K562 (cell line): ENCODE results near the gene RASGRP4. TPM values are rescaled to one million over a fixed set of nuclear protein-coding genes. Genes with fewer than 3 reads are reported as not detected.
A peak's percentile ranks its signal among the peaks of the same experiment; 100 is the strongest.

Experiments
- ARID1B ChIP-seq: fragments of 450-650 bp; IDR thresholded peaks from 2 replicates; pipeline ENCODE4 v1.6.1; 2016; ENCODE audit warnings: antibody characterized with exemption, mild to moderate bottlenecking, inconsistent platforms
- CBFA2T3 ChIP-seq: fragments of 450-650 bp; IDR thresholded peaks from 2 replicates; pipeline ENCODE4 v1.6.1; 2017
- CBX1 ChIP-seq: sonication (generic); IDR thresholded peaks from 2 replicates; pipeline ENCODE4 v1.6.1; 2016; ENCODE audit warnings: antibody characterized with exemption, low read depth, mild to moderate bottlenecking
- COPS2 ChIP-seq: fragments of 450-650 bp; conservative IDR thresholded peaks from 2 replicates; pipeline ENCODE4 v1.6.1; 2016; ENCODE audit warnings: mild to moderate bottlenecking, moderate library complexity
- FOXJ2 ChIP-seq: fragments of 200-800 bp; sonication (Bioruptor generic); IDR thresholded peaks from 2 replicates; pipeline ENCODE4 v1.6.1; 2016; ENCODE audit warnings: missing genetic modification characterization, missing compliant biosample characterization
- FOXK1 ChIP-seq: sonication (generic); formaldehyde crosslinking; IDR thresholded peaks from 2 replicates; pipeline ENCODE4 v1.8.0; 2022; ENCODE audit warnings: missing genetic modification reagents, mild to moderate bottlenecking, borderline replicate concordance
- FOXK2 ChIP-seq, 2 experiments: fragments of 450-650 bp; IDR thresholded peaks in 1 of 2; conservative IDR thresholded peaks in 1 of 2; 2 replicates each; pipeline ENCODE4 v1.6.1; 2016; ENCODE audit warnings: low read depth in 2 of 2, mild to moderate bottlenecking in 1 of 2
- GTF2A2 ChIP-seq: IDR thresholded peaks from 2 replicates; pipeline ENCODE4 v1.6.1; 2016; ENCODE audit warnings: mild to moderate bottlenecking, missing genetic modification characterization, missing compliant biosample characterization
- MTA3 ChIP-seq: fragments of 450-650 bp; formaldehyde crosslinking; IDR thresholded peaks from 2 replicates; pipeline ENCODE4 v1.6.1; 2017; ENCODE audit warnings: mild to moderate bottlenecking, borderline replicate concordance
- NFIC ChIP-seq: fragments of 450-650 bp; IDR thresholded peaks from 2 replicates; pipeline ENCODE4 v1.6.1; 2017; ENCODE audit warnings: mild to moderate bottlenecking, inconsistent platforms
- PHF20 ChIP-seq: fragments of 450-650 bp; IDR thresholded peaks from 2 replicates; pipeline ENCODE4 v1.6.1; 2018; ENCODE audit not compliant: partially characterized antibody
- POLR2B ChIP-seq: fragments of 450-650 bp; IDR thresholded peaks from 2 replicates; pipeline ENCODE4 v1.6.1; 2018; ENCODE audit warnings: low read depth; ENCODE audit not compliant: partially characterized antibody
- RAD51 ChIP-seq: fragments of 450-650 bp; IDR thresholded peaks from 2 replicates; pipeline ENCODE4 v1.7.1; 2016; ENCODE audit warnings: low read depth, mild to moderate bottlenecking, borderline replicate concordance
- RBFOX2 ChIP-seq: fragments of 200-400 bp; formaldehyde crosslinking; IDR thresholded peaks from 2 replicates; pipeline ENCODE4 v1.6.1; 2017; ENCODE audit warnings: low read depth, mild to moderate bottlenecking, low read length, moderate library complexity
- SMC3 ChIP-seq: conservative IDR thresholded peaks from 2 replicates; pipeline ENCODE4 v1.6.1; 2011; ENCODE audit warnings: low read depth, low read length, improper control_type of control experiment; ENCODE audit not compliant: insufficient read depth
- SREBF2 ChIP-seq: sonication (generic); formaldehyde crosslinking; IDR thresholded peaks from 2 replicates; pipeline ENCODE4 v1.4.0; 2020; ENCODE audit warnings: mild to moderate bottlenecking, missing genetic modification reagents
- SUPT5H ChIP-seq: fragments of 450-650 bp; IDR thresholded peaks from 2 replicates; pipeline ENCODE4 v1.6.1; 2016
- TAF1 ChIP-seq: IDR thresholded peaks from 2 replicates; pipeline ENCODE4 v1.6.1; 2011; ENCODE audit warnings: mild to moderate bottlenecking, low read length, moderate library complexity; ENCODE audit not compliant: insufficient read depth, control insufficient read depth, severe bottlenecking; ENCODE audit errors: extremely low read depth
- TBP ChIP-seq: optimal IDR thresholded peaks from 2 replicates; pipeline ENCODE3; 2011; ENCODE audit warnings: low read depth, low read length, improper control_type of control experiment
- TCF7L2 ChIP-seq: fragments of 150-350 bp; IDR thresholded peaks from 2 replicates; pipeline ENCODE4 v1.6.1; 2016; ENCODE audit warnings: low read depth, mild to moderate bottlenecking, low read length, moderate library complexity
- ZC3H11A ChIP-seq: IDR thresholded peaks from 2 replicates; pipeline ENCODE4 v1.6.1; 2012; ENCODE audit warnings: low read depth, low read length, improper control_type of control experiment
- ZNF124 ChIP-seq: sonication (generic); formaldehyde crosslinking; IDR thresholded peaks from 2 replicates; pipeline ENCODE4 v1.8.1; 2022; ENCODE audit warnings: missing genetic modification reagents
- ZNF316 ChIP-seq: fragments of 450-650 bp; IDR thresholded peaks from 2 replicates; pipeline ENCODE4 v1.6.1; 2016
- ZNF589 ChIP-seq: fragments of 200-800 bp; sonication (Bioruptor generic); IDR thresholded peaks from 2 replicates; pipeline ENCODE4 v1.6.1; 2016; ENCODE audit warnings: low read depth, missing genetic modification characterization, missing compliant biosample characterization
- polyA plus RNA-seq, 8 experiments: library from polyadenylated mRNA; depleted of rRNA in 4 of 8; stranded (reverse) in 5 of 8; unstranded in 3 of 8; fragments of >200 nt; fragmentation: Nextera tagmentation in 2 of 8; fragmentation: Illumina TruSeq in 1 of 8; extraction: Ambion mirVana in 2 of 8; extraction: Trizol in 1 of 8; gene quantifications; 2 replicates each; pipeline versions ENCODE4 v1.2.1 to v1.2.3, GENCODE V29; 2011 to 2014; ENCODE audit warnings: inconsistent platforms in 1 of 8, missing spikeins in 1 of 8
- total RNA-seq, 7 experiments: library from RNA; depleted of rRNA in 6 of 7; stranded (reverse); fragments of >200 nt in 6 of 7; fragmentation: Illumina TruSeq in 2 of 7; extraction: Trizol in 2 of 7; gene quantifications; 2 replicates each; pipeline versions ENCODE4 v1.2.1 to v1.2.3, GENCODE V29; 2011 to 2021; ENCODE audit warnings: low replicate concordance in 1 of 7
- TF ChIP-seq, protein P1 (sequence below), 2 experiments: fragments of 450-650 bp; IDR thresholded peaks; 2 replicates each; pipeline ENCODE4 v1.6.1; 2018; ENCODE audit warnings: mild to moderate bottlenecking in 2 of 2, low read depth in 1 of 2; ENCODE audit not compliant: partially characterized antibody in 2 of 2
- TF ChIP-seq, protein P2 (sequence below): fragments of 250-450 bp; sonication (Bioruptor Pico); IDR thresholded peaks from 2 replicates; pipeline ENCODE4 v1.9.0; 2021; ENCODE audit warnings: mild to moderate bottlenecking

The RASGRP4 gene
- total and polyA plus RNA-seq, 9 of the 15 experiments (the other 6 are each of a cell fraction or from before 2014, with no cell fraction given) = 0.39 to 4.6 (median 3.8) TPM

DNA sequence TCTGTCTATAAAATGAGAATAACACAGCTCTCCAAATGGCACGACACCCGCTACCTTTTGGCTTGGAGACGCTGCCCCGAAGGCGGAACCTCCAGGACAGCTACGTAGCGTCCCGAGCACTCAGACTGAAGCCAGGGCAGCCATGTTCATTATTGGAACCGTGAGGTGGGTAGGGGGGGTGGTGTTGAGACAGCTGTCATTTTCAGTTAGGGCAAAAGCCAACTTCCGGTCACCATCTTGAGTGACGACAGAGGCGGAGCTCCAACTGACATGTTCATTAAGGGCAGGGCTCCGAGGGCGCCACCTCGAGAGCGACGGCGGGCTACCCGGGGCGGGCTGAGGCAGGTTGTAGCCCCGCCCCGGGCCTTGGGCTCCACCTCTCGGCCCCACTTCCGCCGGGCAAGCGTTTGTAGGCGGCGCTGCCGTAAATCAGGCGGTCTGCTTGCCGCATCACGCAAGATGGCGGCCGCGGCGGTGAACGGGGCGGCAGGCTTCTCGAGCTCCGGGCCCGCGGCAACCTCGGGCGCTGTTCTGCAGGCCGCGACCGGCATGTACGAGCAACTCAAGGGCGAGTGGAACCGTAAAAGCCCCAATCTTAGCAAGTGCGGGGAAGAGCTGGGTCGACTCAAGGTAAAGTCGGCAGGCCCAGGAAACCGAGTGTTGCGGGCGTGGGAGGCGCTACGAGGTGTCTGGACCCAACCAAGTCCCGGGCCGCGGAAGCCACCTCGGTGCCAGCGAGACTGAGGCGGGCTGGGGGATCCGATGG, 51.5 kb downstream of the RASGRP4 start, which contains the start of gene PSMD8 (continued):
- TF ChIP-seq, protein P1, sequence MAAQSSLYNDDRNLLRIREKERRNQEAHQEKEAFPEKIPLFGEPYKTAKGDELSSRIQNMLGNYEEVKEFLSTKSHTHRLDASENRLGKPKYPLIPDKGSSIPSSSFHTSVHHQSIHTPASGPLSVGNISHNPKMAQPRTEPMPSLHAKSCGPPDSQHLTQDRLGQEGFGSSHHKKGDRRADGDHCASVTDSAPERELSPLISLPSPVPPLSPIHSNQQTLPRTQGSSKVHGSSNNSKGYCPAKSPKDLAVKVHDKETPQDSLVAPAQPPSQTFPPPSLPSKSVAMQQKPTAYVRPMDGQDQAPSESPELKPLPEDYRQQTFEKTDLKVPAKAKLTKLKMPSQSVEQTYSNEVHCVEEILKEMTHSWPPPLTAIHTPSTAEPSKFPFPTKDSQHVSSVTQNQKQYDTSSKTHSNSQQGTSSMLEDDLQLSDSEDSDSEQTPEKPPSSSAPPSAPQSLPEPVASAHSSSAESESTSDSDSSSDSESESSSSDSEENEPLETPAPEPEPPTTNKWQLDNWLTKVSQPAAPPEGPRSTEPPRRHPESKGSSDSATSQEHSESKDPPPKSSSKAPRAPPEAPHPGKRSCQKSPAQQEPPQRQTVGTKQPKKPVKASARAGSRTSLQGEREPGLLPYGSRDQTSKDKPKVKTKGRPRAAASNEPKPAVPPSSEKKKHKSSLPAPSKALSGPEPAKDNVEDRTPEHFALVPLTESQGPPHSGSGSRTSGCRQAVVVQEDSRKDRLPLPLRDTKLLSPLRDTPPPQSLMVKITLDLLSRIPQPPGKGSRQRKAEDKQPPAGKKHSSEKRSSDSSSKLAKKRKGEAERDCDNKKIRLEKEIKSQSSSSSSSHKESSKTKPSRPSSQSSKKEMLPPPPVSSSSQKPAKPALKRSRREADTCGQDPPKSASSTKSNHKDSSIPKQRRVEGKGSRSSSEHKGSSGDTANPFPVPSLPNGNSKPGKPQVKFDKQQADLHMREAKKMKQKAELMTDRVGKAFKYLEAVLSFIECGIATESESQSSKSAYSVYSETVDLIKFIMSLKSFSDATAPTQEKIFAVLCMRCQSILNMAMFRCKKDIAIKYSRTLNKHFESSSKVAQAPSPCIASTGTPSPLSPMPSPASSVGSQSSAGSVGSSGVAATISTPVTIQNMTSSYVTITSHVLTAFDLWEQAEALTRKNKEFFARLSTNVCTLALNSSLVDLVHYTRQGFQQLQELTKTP (IDR thresholded peaks at IDR 0.05; ENCODE audit: low read depth in 1 of 2, partially characterized antibody in 2 of 2) = peak in 1 of 2 experiments; percentile 37
- no peak for TF ChIP-seq TCF7L2
- no peak for TF ChIP-seq CBFA2T3
- TF ChIP-seq POLR2B = peak; percentile 96
- TF ChIP-seq TBP = peak; percentile 95
- TF ChIP-seq COPS2 = no peak
- 0 out of 2 replicates have a peak, but pooled peaks have one; percentile 34 for TF ChIP-seq ZNF589 (CRISPR knock-in tag)
- peak; percentile 87 for TF ChIP-seq MTA3
- TF ChIP-seq GTF2A2 = no peak
- TF ChIP-seq, protein P2, sequence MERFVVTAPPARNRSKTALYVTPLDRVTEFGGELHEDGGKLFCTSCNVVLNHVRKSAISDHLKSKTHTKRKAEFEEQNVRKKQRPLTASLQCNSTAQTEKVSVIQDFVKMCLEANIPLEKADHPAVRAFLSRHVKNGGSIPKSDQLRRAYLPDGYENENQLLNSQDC (CRISPR knock-in tag) = peak; percentile 63; the same call in 1 of the 2 replicates
- no peak for TF ChIP-seq ZC3H11A
- TF ChIP-seq ZNF316 = 0 out of 2 replicates have a peak, but pooled peaks have one; percentile 17
- peak; percentile 99 for TF ChIP-seq SUPT5H
- peak; percentile 90; the same call in 1 of the 2 replicates for TF ChIP-seq FOXK1 (CRISPR knock-in tag)
- TF ChIP-seq CBX1 = peak; percentile 87; the same call in 1 of the 2 replicates
- no peak for TF ChIP-seq RAD51
- peak; percentile 16; the same call in 1 of the 2 replicates for TF ChIP-seq SMC3
- peak; percentile 35 to 76; a peak in 3 of 4 replicates for TF ChIP-seq FOXK2 (conservative IDR thresholded peaks at IDR 0.05 in 1 of 2, IDR thresholded peaks at IDR 0.05 in 1 of 2; ENCODE audit: low read depth in 2 of 2)
- no peak for TF ChIP-seq ARID1B
- no peak for TF ChIP-seq SREBF2 (CRISPR knock-in tag)
- peak; percentile 23; the same call in 1 of the 2 replicates for TF ChIP-seq FOXJ2 (tag)
- TF ChIP-seq NFIC = peak; percentile 67
- TF ChIP-seq ZNF124 = no peak
- peak; percentile 87 for TF ChIP-seq PHF20
- peak; percentile 99 for TF ChIP-seq TAF1
- TF ChIP-seq RBFOX2 = peak; percentile 100
